Chondrocyte (in vitro differentiated cells): ENCODE measurements around the gene HES5. TPM values are rescaled to one million over a fixed set of nuclear protein-coding genes. Genes with fewer than 3 reads are reported as not detected.

ENCODE experiments used
- DNase-seq: peaks from one replicate; pipeline ENCODE4 v3.0.0; 2021; ENCODE audit warnings: mixed read lengths, low spot score
- H3K27ac Mint-ChIP-seq: one replicate; pipeline ENCODE4 v1.8.0; 2021; ENCODE audit warnings: mild to moderate bottlenecking, moderate library complexity, mixed read lengths; ENCODE audit not compliant: unreplicated experiment
- H3K27me3 Mint-ChIP-seq: 2 replicates; pipeline ENCODE4 v1.8.0; 2021; ENCODE audit warnings: low read depth, mixed read lengths
- H3K36me3 Mint-ChIP-seq: 2 replicates; pipeline ENCODE4 v1.8.0; 2021; ENCODE audit warnings: low read depth, mixed read lengths
- H3K4me1 Mint-ChIP-seq: 2 replicates; pipeline ENCODE4 v1.8.0; 2021; ENCODE audit warnings: low read depth, mild to moderate bottlenecking, mixed read lengths
- H3K4me3 Mint-ChIP-seq: one replicate; pipeline ENCODE4 v1.8.0; 2021; ENCODE audit warnings: mild to moderate bottlenecking, moderate library complexity, mixed read lengths; ENCODE audit not compliant: unreplicated experiment
- H3K9me3 Mint-ChIP-seq: 2 replicates; pipeline ENCODE4 v1.8.0; 2021; ENCODE audit warnings: low read depth, mixed read lengths
- CTCF ChIP-seq: fragments of 200-600 bp; sonication (generic); IDR thresholded peaks from 2 replicates; pipeline ENCODE4 v1.5.0; 2021; ENCODE audit warnings: antibody characterized with exemption, mild to moderate bottlenecking, moderate library complexity
- total RNA-seq: library from RNA; stranded (reverse); gene quantifications from 3 replicates; pipeline ENCODE4 v1.2.1, GENCODE V29; 2021

HES5 gene
- total RNA-seq, 1 donor from 2014 or later, result not detected

- H3K27ac Mint-ChIP-seq, result no peak overlapping the region
- H3K4me1 Mint-ChIP-seq, result peaks cover 4% of the 10 kb centered on the region
- no peaks in the 10 kb centered on the region for H3K36me3 Mint-ChIP-seq
- no peak overlapping the region for H3K4me3 Mint-ChIP-seq
- H3K9me3 Mint-ChIP-seq, result no peaks in the 10 kb centered on the region
- no peak for TF ChIP-seq CTCF
- DNase-seq, result no peak
- H3K27me3 Mint-ChIP-seq, result no peaks in the 10 kb centered on the region
Measured at GRCh38 chr1:2501820-2502119, 28.3 kb downstream of the HES5 start.

- no peak overlapping the region for H3K4me3 Mint-ChIP-seq
- H3K4me1 Mint-ChIP-seq, result peaks cover 4% of the 10 kb centered on the region
- no peak overlapping the region for H3K27ac Mint-ChIP-seq
- no peaks in the 10 kb centered on the region for H3K27me3 Mint-ChIP-seq
- TF ChIP-seq CTCF, result no peak
- DNase-seq, result no peak
- no peaks in the 10 kb centered on the region for H3K9me3 Mint-ChIP-seq
- no peaks in the 10 kb centered on the region for H3K36me3 Mint-ChIP-seq
Measured at GRCh38 chr1:2501041-2501819, 28.8 kb downstream of the HES5 start.

- Mint-ChIP-seq H3K4me3 (no peak overlapping the region), H3K27me3 (no peaks in the 10 kb centered on the region), H3K9me3 (no peaks in the 10 kb centered on the region), H3K27ac (no peak overlapping the region), H3K4me1 (peaks cover 4% of the 10 kb centered on the region), H3K36me3 (no peaks in the 10 kb centered on the region)
- DNase-seq, result no peak
- TF ChIP-seq CTCF, result no peak
Measured at GRCh38 chr1:2499986-2500596, 30.0 kb downstream of the HES5 start.

GRCh38 chr1:2499260-2499659 lies 30.8 kb downstream of the HES5 start:
- no peaks in the 10 kb centered on the region for H3K36me3 Mint-ChIP-seq
- no peak overlapping the region for H3K27ac Mint-ChIP-seq
- H3K27me3 Mint-ChIP-seq, result no peaks in the 10 kb centered on the region
- H3K4me3 Mint-ChIP-seq, result no peak overlapping the region
- H3K4me1 Mint-ChIP-seq, result peaks cover 4% of the 10 kb centered on the region
- no peak for DNase-seq
- TF ChIP-seq CTCF, result no peak
- H3K9me3 Mint-ChIP-seq, result no peaks in the 10 kb centered on the region

GRCh38 chr1:2498648-2499047 lies 31.4 kb downstream of the HES5 start:
- Mint-ChIP-seq H3K4me3 (no peak overlapping the region), H3K27me3 (no peaks in the 10 kb centered on the region), H3K4me1 (peaks cover 4% of the 10 kb centered on the region), H3K27ac (no peak overlapping the region), H3K9me3 (no peaks in the 10 kb centered on the region), H3K36me3 (no peaks in the 10 kb centered on the region)
- no peak for DNase-seq
- TF ChIP-seq CTCF, result no peak
